CD14-positive monocyte (primary cell): Measurements from ENCODE around the gene NCOA5. TPM values are rescaled to one million over a fixed set of nuclear protein-coding genes. Genes with fewer than 3 reads are reported as not detected.
A peak's percentile ranks its signal among the peaks of the same experiment; 100 is the strongest.

Experiments used
- DNase-seq, 3 donors: peaks; one replicate each; pipeline ENCODE4 v3.0.0-alpha.2; 2011 to 2022
- H2AFZ ChIP-seq: 2 replicates; pipeline ENCODE4 v1.6.0; 2012; ENCODE audit warnings: mild to moderate bottlenecking, low read depth, low read length, inconsistent platforms; ENCODE audit not compliant: insufficient read depth, poor library complexity, severe bottlenecking
- H3K27ac ChIP-seq, 2 donors: 1 replicate in 1 of 2; 2 replicates in 1 of 2; pipeline ENCODE4 v1.5.1; 2012 to 2013; ENCODE audit warnings: low read length in 2 of 2, control low read depth in 1 of 2, inconsistent platforms in 1 of 2, low read depth in 1 of 2, mild to moderate bottlenecking in 1 of 2
- H3K27me3 ChIP-seq, 2 donors: one replicate each; pipeline versions ENCODE4 v1.6.0 to v1.6.1; 2011 to 2013; ENCODE audit warnings: low read length in 2 of 2; ENCODE audit not compliant: control insufficient read depth in 2 of 2, insufficient read depth in 2 of 2
- H3K36me3 ChIP-seq, 2 donors: replicated peaks in 1 of 2; 1 replicate in 1 of 2; 2 replicates in 1 of 2; pipeline versions ENCODE4 v1.5.1 to v1.6.1; 2012 to 2013; ENCODE audit warnings: low read length in 2 of 2, control low read depth in 1 of 2, inconsistent platforms in 1 of 2, mild to moderate bottlenecking in 1 of 2; ENCODE audit not compliant: insufficient read depth in 2 of 2, control insufficient read depth in 1 of 2
- H3K4me1 ChIP-seq, 2 donors: 1 replicate in 1 of 2; 2 replicates in 1 of 2; pipeline versions ENCODE4 v1.5.1 to v1.6.1; 2012 to 2013; ENCODE audit warnings: low read length in 2 of 2, control low read depth in 1 of 2, inconsistent platforms in 1 of 2, mild to moderate bottlenecking in 1 of 2, moderate library complexity in 1 of 2; ENCODE audit not compliant: insufficient read depth in 2 of 2, control insufficient read depth in 1 of 2
- H3K4me2 ChIP-seq: replicated peaks from 2 replicates; pipeline ENCODE3; 2012; ENCODE audit warnings: low read length, moderate library complexity, mild to moderate bottlenecking; ENCODE audit not compliant: poor library complexity, severe bottlenecking; ENCODE audit errors: extremely low read depth
- H3K4me3 ChIP-seq, 3 experiments: fragments of 200-600 bp in 1 of 3; sonication (generic) in 1 of 3; replicated peaks in 1 of 3; 1 replicate in 2 of 3; 2 replicates in 1 of 3; pipeline ENCODE4 v1.5.1; 2011 to 2013; ENCODE audit warnings: low read length in 3 of 3, mild to moderate bottlenecking in 3 of 3, control low read depth in 2 of 3, low read depth in 2 of 3, inconsistent platforms in 1 of 3, moderate library complexity in 1 of 3
- H3K79me2 ChIP-seq: 2 replicates; pipeline ENCODE4 v1.6.0; 2012; ENCODE audit warnings: mild to moderate bottlenecking, control low read depth, inconsistent platforms, low read length, moderate library complexity; ENCODE audit not compliant: insufficient read depth
- H3K9ac ChIP-seq: 2 replicates; pipeline ENCODE4 v1.6.0; 2017; ENCODE audit warnings: low read length, mild to moderate bottlenecking; ENCODE audit not compliant: insufficient read depth, poor library complexity, severe bottlenecking
- H3K9me3 ChIP-seq, 2 donors: replicated peaks in 1 of 2; 1 replicate in 1 of 2; 2 replicates in 1 of 2; pipeline versions ENCODE4 v1.5.1 to v1.6.1; 2012 to 2013; ENCODE audit warnings: low read length in 2 of 2, control low read depth in 1 of 2; ENCODE audit not compliant: control insufficient read depth in 1 of 2, insufficient read depth in 1 of 2
- H4K20me1 ChIP-seq: 2 replicates; pipeline ENCODE4 v1.6.0; 2012; ENCODE audit warnings: mild to moderate bottlenecking, low read length, control low read depth, moderate library complexity; ENCODE audit not compliant: insufficient read depth
- H3K27ac Mint-ChIP-seq, 7 donors: one replicate each; pipeline ENCODE4 v1.8.0; 2020; ENCODE audit warnings: mild to moderate bottlenecking in 7 of 7, mixed read lengths in 7 of 7, moderate library complexity in 6 of 7, inconsistent platforms in 2 of 7
- H3K27me3 Mint-ChIP-seq, 3 donors: one replicate each; pipeline ENCODE4 v1.8.0; 2021 to 2022; ENCODE audit warnings: low read depth in 3 of 3, mild to moderate bottlenecking in 3 of 3, mixed read lengths in 3 of 3, moderate library complexity in 3 of 3, inconsistent platforms in 1 of 3
- H3K36me3 Mint-ChIP-seq, 2 donors: one replicate each; pipeline ENCODE4 v1.8.0; 2020; ENCODE audit warnings: mixed read lengths in 2 of 2, inconsistent platforms in 1 of 2, mild to moderate bottlenecking in 1 of 2
- H3K4me1 Mint-ChIP-seq: one replicate; pipeline ENCODE4 v1.8.0; 2020; ENCODE audit warnings: mild to moderate bottlenecking, mixed read lengths
- H3K4me3 Mint-ChIP-seq, 2 donors: one replicate each; pipeline ENCODE4 v1.8.0; 2020; ENCODE audit warnings: mild to moderate bottlenecking in 2 of 2, mixed read lengths in 2 of 2, moderate library complexity in 1 of 2
- H3K9me3 Mint-ChIP-seq, 7 donors: one replicate each; pipeline ENCODE4 v1.8.0; 2020 to 2022; ENCODE audit warnings: mixed read lengths in 7 of 7, mild to moderate bottlenecking in 6 of 7, moderate library complexity in 6 of 7, inconsistent platforms in 2 of 7
- CTCF ChIP-seq: fragments of 200-600 bp; IDR thresholded peaks from one replicate; pipeline ENCODE4 v1.8.0; 2022; ENCODE audit warnings: antibody characterized with exemption, mild to moderate bottlenecking
- WGBS: methylation state at CpG from one replicate; pipeline ENCODE4 v1.1.5; 2013; ENCODE audit warnings: missing lambda C conversion rate; ENCODE audit not compliant: insufficient coverage; 5-methylcytosine and 5-hydroxymethylcytosine counted together
- intact Hi-C, 2 donors: fragments of 100-400 bp; cut with micrococcal nuclease; formaldehyde crosslinking; loops; one replicate each; pipeline versions ENCODE4 v1.15.0 to v1.15.1; 2023
- polyA plus RNA-seq, 3 donors: library from polyadenylated mRNA; depleted of rRNA in 1 of 3; unstranded in 2 of 3; stranded (reverse) in 1 of 3; fragments of 300-500 nt in 2 of 3; fragments of >200 nt in 1 of 3; fragmentation: Illumina TruSeq in 2 of 3; gene quantifications; 1 replicate in 2 of 3; 2 replicates in 1 of 3; pipeline ENCODE4 v1.2.3, GENCODE V29; 2012 to 2021

Gene NCOA5
- polyA plus RNA-seq, 3 donors, result 4.5 to 10.2 (median 6.0) TPM

- Mint-ChIP-seq H3K4me1 (peaks cover 9% of the 10 kb centered on the region), H3K4me3 (no peak overlapping the region), H3K27ac (peak overlapping the region in 1 of 7 donors; percentile 1), H3K27me3 (peaks cover 39 to 54% (median 47%) of the 10 kb centered on the region in 3 donors), H3K9me3 (peaks cover 0 to 8% (median 0%) of the 10 kb centered on the region in 7 donors), H3K36me3 (peaks cover 0 to 3% of the 10 kb centered on the region in 2 donors)
- Histone ChIP-seq H2AFZ (no peak overlapping the region), H3K4me3 (no peak overlapping the region), H3K79me2 (no peaks in the 10 kb centered on the region), H3K4me2 (no peak overlapping the region), H3K9me3 (peaks cover 0 to 4% of the 10 kb centered on the region in 2 donors), H3K27ac (no peak overlapping the region), H4K20me1 (peaks cover 19% of the 10 kb centered on the region), H3K4me1 (peaks cover 8 to 13% of the 10 kb centered on the region in 2 donors), H3K9ac (no peak overlapping the region), H3K36me3 (no peaks in the 10 kb centered on the region), H3K27me3 (peaks cover 18 to 26% of the 10 kb centered on the region in 2 donors)
- intact Hi-C loops, result no loop called here
- WGBS, result 89% methylated on average over 7 of the region's 8 CpGs
- no peak for DNase-seq
- no peak for TF ChIP-seq CTCF
These were observed 36.3 kb downstream of the NCOA5 start for GRCh38 chr20:46053416-46053815.

GRCh38 chr20:46051556-46052308, 38.0 kb downstream of the NCOA5 start:
- WGBS, result 63% methylated on average over 10 of the region's 19 CpGs
- no peak for TF ChIP-seq CTCF
- peaks cover 7 to 10% of the 10 kb centered on the region in 2 donors for H3K27me3 ChIP-seq
- no peak overlapping the region for H3K9ac ChIP-seq
- intact Hi-C loops, result no loop called here
- DNase-seq, result no peak
- Mint-ChIP-seq H3K4me1 (no peaks in the 10 kb centered on the region), H3K27ac (peak overlapping the region in 1 of 7 donors; percentile 10), H3K9me3 (peaks cover 0 to 2% (median 0%) of the 10 kb centered on the region in 7 donors), H3K36me3 (no peaks in the 10 kb centered on the region), H3K27me3 (peaks cover 24 to 42% (median 40%) of the 10 kb centered on the region in 3 donors), H3K4me3 (no peak overlapping the region)
- H3K4me3 ChIP-seq, result no peak overlapping the region
- H3K36me3 ChIP-seq, result no peaks in the 10 kb centered on the region
- no peak overlapping the region for H3K27ac ChIP-seq
- H3K4me2 ChIP-seq, result no peak overlapping the region
- H2AFZ ChIP-seq, result no peak overlapping the region
- H4K20me1 ChIP-seq, result peaks cover 2% of the 10 kb centered on the region
- no peaks in the 10 kb centered on the region for H3K9me3 ChIP-seq
- no peaks in the 10 kb centered on the region for H3K79me2 ChIP-seq
- no peaks in the 10 kb centered on the region for H3K4me1 ChIP-seq
